ENCODE measurements around the gene GPATCH11.

Gene GPATCH11

DNA sequence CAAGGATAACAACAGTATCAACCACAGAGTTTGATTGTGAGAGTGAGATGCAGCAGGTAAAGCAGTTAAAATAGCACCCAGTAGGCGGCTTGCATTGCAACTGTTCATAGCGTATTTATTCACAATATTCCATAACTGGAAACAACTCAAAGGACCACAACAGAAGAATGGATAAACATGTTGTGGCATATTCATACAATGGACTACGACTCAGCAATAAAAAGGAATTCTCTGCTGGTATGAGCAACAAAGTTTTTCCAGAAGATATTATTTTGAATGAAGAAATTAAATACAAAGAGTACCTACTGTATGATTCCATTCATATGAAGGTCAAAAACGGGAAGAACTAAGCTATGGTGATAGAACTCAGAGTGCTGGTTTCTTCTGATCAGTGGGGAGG lies 25.2 kb downstream of the GPATCH11 start:
- no peak for DNase-seq (ENCODE audit: low spot score)

DNA sequence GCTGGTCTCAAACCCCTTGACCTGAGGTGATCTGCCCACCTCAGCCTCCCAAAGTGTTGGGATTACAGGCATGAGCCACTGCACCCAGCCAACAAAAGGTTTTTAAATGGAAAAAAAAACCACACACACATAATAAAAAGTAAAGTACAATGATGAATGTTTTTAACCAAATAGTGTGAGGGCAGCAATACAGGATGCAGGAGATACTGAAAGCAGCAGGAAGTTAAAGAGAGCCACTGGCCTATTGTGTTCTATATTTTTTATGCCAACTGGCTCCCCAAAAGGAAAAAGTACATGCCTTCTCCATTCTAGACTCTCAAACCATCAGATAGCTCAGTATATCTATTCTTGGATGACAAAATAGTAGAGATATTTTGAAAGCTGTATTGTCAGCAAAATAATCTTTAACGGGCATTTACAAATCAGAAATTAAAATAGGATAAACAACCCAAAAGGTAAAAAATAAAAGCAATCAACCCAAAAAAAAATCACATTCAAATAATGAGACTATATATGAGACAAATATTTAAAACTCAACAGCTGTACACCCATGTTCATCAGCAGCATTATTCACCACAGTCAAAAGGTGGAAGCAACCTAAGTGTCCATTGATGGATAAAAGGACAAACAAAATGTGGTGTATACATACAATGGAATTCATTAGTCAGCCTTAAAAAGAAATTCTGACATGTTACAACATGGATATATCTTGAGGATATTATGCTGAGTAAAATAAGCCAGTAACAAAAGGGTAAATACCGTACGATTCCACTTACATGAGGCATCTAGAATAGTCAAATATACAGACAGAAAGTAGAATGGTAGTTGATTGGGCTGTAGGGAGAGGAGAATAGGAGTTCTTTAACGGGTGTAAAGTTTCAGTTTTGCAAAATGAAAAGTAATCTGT lies 26.2 kb downstream of the GPATCH11 start:
- no peak for DNase-seq (ENCODE audit: low spot score)

DNA sequence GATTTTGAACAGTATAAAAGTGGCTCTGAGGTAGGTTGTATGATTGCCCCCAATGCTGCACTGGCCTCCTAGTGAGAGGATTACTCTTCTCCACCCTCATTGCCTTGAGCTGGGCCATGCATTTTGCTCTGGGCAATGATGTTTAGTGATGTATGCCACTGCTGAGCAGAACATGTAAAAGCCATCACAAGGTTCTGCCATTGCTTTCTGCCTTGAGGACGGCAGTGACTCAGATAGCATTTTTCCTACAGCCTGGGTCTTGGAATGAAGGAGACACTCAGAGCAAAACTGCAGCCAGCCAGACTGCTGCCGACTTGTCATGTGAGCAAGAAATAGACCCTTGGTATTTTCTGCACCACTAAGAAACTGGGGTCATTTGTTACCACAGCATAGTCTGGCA lies 27.6 kb downstream of the GPATCH11 start:
- no peak for DNase-seq (ENCODE audit: low spot score)

DNA sequence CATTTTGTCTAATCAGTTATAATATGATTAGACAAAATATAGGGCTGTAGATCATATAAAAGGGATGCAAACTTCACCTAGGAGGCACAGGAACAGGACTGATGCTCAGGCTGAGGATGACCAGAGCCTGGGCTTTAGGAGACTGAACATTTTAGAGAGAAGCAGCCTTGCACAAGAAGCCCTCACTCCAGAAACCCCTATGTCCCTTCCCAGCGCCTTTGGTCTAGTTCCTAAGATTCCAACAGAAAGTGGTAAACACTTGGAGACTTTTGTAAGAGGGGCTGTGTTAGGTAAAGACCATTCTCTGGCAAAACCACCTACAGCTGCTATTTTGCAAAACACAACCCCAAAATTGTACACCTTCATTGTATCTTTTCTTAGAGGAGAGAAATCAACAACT lies 33.2 kb downstream of the GPATCH11 start:
- no peak for DNase-seq (ENCODE audit: low spot score)

DNA sequence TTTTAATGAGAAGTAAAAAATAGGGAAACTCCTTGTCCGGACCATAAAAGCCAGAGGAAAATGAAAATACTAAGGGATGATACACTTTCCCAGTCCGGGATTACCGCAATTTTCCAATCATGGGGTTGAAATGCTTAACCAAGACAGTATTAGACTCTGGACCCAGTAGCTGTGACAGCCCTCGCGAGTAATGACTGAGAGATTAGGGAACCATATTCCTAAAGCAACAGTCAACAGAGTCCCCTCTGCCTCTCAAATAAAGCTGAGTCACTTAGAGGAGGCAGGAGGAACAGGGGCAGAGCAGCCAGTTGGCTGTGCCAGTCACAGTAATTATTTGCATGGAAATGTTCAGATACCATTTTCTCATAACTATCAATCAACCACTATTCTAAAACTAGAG lies 34.8 kb downstream of the GPATCH11 start:
- no peak for DNase-seq (ENCODE audit: low spot score)

DNA sequence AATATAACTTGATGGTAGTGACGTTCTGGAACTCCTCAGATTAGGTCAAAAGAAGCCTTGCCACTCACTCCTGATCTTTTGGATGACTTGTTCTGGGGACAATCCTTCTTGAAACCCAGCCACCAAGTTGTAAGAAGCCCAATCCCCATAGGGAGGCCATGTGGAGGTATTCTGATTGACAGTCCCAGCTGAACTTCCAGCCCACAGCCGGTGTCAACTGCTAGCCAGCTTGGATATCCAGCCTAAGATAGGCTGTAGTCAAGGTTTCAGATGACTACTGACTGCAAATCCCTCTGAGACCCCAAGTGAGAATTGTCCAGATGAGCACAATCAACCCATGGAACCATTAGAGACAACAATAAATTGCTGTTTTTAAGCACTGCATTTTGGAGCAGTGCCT lies 41.1 kb downstream of the GPATCH11 start:
- no peak for DNase-seq (ENCODE audit: low spot score)

DNA sequence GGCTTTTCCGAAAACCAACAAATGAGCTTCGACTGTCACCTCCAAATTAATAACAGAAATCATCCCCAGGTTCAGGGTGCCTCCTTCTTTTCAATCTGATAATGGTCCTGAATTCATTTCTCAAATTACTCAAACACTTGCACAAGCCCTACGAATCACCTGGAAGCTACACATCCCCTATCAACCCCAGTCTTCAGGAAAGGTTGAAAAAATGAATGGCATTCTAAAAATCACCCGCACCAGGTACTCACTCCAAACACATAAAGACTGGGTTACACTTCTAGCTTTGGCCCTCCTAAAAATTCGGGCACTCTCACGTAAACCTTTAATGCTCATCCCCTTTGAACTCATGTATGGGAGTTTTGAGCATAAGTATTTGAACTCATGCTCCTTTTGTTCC lies 48.6 kb downstream of the GPATCH11 start:
- DNase-seq (ENCODE audit: low spot score) = no peak

DNA sequence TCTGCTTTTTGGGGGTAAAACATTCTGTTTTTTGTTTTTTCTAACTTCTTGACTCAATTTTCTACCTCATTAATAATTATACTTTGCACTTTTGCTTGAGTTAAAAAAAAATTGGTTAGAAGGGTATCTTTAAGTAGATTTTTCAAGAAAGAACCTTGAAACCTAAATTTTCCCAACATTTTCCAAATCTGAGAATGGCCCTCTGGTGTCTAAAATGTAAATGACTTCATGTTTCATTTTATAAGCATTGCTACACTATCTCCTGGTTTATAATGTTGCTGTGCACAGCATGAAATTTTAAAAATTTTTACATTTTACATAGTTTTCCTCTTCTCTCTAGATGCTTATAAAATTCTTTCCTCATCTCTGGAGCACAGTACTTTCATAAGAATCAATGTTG lies 58.2 kb downstream of the GPATCH11 start:
- no peak for DNase-seq (ENCODE audit: low spot score)

DNA sequence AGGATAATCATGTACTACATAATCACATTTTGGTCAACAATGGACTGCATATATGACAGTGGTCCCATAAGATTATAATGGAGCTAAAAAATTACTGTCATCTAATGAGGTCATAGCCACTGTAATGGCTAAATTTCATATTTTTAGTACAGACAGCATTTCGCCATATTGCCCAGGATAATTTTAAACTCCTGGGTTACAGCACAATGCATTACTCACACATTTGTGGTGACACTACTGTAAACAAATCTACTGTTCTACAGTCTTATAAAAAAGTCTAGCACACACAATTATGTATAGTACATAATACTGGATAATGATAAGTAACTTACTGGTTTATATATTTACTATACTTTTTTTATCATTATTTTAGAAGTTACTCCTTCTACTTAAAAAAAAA lies 59.7 kb downstream of the GPATCH11 start:
- DNase-seq (ENCODE audit: low spot score) = no peak

DNA sequence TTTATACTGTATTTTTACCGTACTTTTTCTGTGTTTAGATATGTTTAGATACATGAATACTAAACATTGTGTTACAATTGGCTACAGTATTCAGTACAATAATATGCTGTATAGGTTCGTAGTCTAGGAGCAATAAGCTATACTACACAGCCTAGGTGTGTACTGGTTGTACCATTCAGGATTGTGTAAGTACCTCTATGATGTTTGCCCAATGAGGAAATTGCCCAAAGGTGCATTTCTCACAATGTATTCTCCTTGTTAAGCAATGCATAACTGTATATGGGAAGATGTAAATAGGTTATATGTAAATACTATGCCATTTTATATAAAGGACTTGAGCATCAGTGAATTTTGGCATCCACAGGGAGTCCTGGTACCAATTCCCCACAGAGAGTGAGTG lies 61.7 kb downstream of the GPATCH11 start:
- no peak for DNase-seq (ENCODE audit: low spot score)

DNA sequence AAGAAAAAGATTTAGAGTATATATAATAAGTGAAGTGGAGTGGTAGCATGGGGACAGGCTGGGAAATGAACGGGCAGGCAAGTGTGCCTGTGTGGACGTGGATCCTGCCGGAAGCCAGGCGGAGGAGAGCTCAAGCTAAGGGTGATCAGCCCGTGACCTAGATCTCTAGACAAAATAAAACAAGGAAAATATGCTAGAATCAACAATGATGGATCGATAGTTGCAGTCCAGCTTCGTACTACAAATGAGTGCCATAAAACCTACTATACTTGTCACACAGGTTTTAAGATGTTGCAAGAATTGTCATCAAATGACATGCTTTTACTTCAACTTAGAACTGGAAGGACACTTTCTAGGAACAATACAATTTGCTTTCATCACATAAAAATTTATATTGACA lies 64.0 kb downstream of the GPATCH11 start:
- no peak for DNase-seq (ENCODE audit: low spot score)

Data from hematopoietic multipotent progenitor cell treated with erythropoietin and hydrocortisone succinate and interleukin-3 and kit ligand, for 15 days (in vitro differentiated cells).